Mucosa of gallbladder (tissue), 1 donor: ENCODE measurements around the gene FAAP100. TPM values are rescaled to one million over a fixed set of nuclear protein-coding genes. Genes with fewer than 3 reads are reported as not detected.

Source experiments
- total RNA-seq: library from RNA; stranded (reverse); gene quantifications from one replicate; pipeline ENCODE4 v1.2.1, GENCODE V29; 2021
- donor health status: DM: no; HTN: no; CAD: no.

FAAP100 gene
- total RNA-seq, 1 donor from 2014 or later: 37.0 TPM

Other genes with a start within 250 kb of the FAAP100 start
- gene BAHCC1, start 156.9 kb downstream of the FAAP100 start, total RNA-seq: 77.4 TPM
- gene ACTG1, start 39.6 kb downstream of the FAAP100 start, total RNA-seq: 2,344 TPM
- gene FSCN2, start 24.0 kb downstream of the FAAP100 start, total RNA-seq: 1.4 TPM
- 79.4 TPM for gene NPLOC4, start 84.8 kb upstream of the FAAP100 start, total RNA-seq
- gene TSPAN10, start 84.8 kb upstream of the FAAP100 start, total RNA-seq: 1.6 TPM
- gene PDE6G, start 104.2 kb upstream of the FAAP100 start, total RNA-seq: 0.32 TPM
- 38.4 TPM for gene OXLD1, start 114.3 kb upstream of the FAAP100 start, total RNA-seq
- 20.3 TPM for gene CCDC137, start 114.4 kb upstream of the FAAP100 start, total RNA-seq
- 37.6 TPM for gene ARL16, start 131.4 kb upstream of the FAAP100 start, total RNA-seq
- 137 TPM for gene HGS, start 131.7 kb upstream of the FAAP100 start, total RNA-seq
- gene MRPL12, start 151.0 kb upstream of the FAAP100 start, total RNA-seq: 48.6 TPM
- gene SLC25A10, start 159.9 kb upstream of the FAAP100 start, total RNA-seq: 34.1 TPM